ENCODE measurements around the gene BRIP1.

BRIP1 gene

GRCh38 chr17:61645920-61646319, 217.4 kb downstream of the BRIP1 start:
- Histone ChIP-seq H3K4me3 (replicated peaks; ENCODE audit: low read depth, low read length) (no peak overlapping the region), H3K27me3 (replicated peaks; ENCODE audit: control insufficient read depth, insufficient read depth, low read length) (no peaks in the 10 kb centered on the region), H3K36me3 (ENCODE audit: control insufficient read depth, insufficient read depth, low read length) (no peaks in the 10 kb centered on the region)
- no peak for DNase-seq (ENCODE audit: extremely low read depth, insufficient read length)
- TF ChIP-seq CTCF (IDR thresholded peaks at IDR 0.05; ENCODE audit: insufficient read depth, low read length, poor library complexity, severe bottlenecking) = no peak

DNA sequence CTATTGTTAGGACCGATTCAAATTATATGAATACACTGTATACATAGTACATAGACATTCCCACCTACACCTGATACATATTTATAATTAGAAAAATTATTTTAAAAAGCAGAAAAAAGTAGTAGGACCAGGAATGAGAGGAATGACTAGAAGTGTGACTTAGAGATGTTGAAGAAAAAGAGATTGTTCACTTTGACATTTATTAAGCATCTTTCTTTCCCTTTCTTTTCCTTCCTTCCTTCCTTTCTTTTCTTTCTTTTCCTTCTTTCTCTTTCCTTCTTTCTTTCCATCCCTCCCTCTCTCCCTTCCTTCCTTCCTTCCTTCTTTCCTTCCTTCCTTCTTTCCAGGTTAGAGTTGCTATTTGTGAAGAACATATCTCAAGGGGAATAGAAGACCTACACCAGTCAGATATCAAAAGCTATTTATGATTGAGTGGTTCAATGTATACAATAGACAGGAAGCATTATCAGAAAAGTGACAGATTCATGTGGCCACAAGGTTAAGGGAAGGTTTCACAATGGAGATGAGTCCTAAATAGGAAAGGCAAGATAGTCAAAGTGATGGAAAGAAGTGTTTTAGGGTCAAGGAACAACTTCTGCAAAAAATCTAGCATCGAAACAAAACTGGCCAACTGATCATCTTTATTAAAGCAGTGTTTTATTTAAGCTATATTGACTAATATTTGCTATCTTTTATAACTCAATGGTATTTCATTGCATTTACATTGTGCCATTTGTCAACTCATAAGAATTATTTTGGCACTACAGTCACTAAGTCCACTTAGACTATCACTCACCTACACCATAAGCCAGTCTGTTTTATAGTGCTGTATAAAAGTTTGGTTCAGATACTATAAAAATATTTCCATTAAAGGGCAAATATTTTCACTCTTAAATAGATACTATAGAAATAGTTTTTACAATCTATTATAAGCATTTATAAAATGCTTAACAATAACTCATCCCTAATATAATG, 218.2 kb downstream of the BRIP1 start:
- TF ChIP-seq CTCF (IDR thresholded peaks at IDR 0.05; ENCODE audit: insufficient read depth, low read length, poor library complexity, severe bottlenecking) = no peak
- Histone ChIP-seq H3K27me3 (replicated peaks; ENCODE audit: control insufficient read depth, insufficient read depth, low read length) (no peaks in the 10 kb centered on the region), H3K4me3 (replicated peaks; ENCODE audit: low read depth, low read length) (no peak overlapping the region), H3K36me3 (ENCODE audit: control insufficient read depth, insufficient read depth, low read length) (no peaks in the 10 kb centered on the region)
- no peak for DNase-seq (ENCODE audit: extremely low read depth, insufficient read length)

DNA sequence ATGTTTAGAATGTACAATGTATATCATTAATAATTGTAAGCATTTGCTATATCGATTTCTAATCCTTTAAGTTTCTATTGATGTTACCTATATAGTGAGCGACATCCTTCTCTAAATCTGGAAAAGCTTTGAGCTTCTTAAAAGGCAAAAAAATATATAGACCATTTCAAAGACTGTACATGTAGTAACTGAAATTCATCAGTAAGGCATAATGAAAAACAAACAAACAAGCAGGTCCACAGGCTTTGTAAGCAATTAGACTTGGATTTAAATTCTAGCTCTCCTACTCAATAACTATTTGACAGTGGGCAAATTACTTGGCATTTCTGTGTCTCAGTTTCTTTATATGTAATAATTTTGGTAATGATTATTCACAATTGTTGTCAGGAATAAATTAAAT, 220.6 kb downstream of the BRIP1 start:
- Histone ChIP-seq H3K4me3 (replicated peaks; ENCODE audit: low read depth, low read length) (no peak overlapping the region), H3K36me3 (ENCODE audit: control insufficient read depth, insufficient read depth, low read length) (no peaks in the 10 kb centered on the region), H3K27me3 (replicated peaks; ENCODE audit: control insufficient read depth, insufficient read depth, low read length) (no peaks in the 10 kb centered on the region)
- no peak for TF ChIP-seq CTCF (IDR thresholded peaks at IDR 0.05; ENCODE audit: insufficient read depth, low read length, poor library complexity, severe bottlenecking)
- no peak for DNase-seq (ENCODE audit: extremely low read depth, insufficient read length)

DNA sequence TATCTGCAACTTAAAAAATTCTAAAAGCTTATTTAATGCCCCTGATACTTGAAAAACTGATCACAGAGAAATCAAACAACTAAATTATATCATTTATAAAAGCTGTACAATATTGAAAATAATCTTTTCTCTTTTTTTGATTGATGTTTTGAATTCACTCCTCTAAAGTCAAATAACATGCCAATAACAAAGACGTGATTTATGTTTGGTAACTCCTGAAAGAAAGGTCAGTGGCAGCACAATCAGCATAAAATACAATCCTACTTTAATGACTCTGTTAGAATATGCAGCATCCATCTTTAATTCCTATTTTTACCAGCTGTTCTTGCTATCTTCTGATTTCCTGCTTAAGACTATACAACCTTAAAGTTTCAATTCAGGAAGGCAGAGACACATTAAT, 221.6 kb downstream of the BRIP1 start:
- TF ChIP-seq CTCF (IDR thresholded peaks at IDR 0.05; ENCODE audit: insufficient read depth, low read length, poor library complexity, severe bottlenecking) = no peak
- no peak for DNase-seq (ENCODE audit: extremely low read depth, insufficient read length)
- H3K27me3 ChIP-seq (replicated peaks; ENCODE audit: control insufficient read depth, insufficient read depth, low read length) = no peaks in the 10 kb centered on the region
- H3K36me3 ChIP-seq (ENCODE audit: control insufficient read depth, insufficient read depth, low read length) = no peaks in the 10 kb centered on the region
- H3K4me3 ChIP-seq (replicated peaks; ENCODE audit: low read depth, low read length) = no peak overlapping the region

DNA sequence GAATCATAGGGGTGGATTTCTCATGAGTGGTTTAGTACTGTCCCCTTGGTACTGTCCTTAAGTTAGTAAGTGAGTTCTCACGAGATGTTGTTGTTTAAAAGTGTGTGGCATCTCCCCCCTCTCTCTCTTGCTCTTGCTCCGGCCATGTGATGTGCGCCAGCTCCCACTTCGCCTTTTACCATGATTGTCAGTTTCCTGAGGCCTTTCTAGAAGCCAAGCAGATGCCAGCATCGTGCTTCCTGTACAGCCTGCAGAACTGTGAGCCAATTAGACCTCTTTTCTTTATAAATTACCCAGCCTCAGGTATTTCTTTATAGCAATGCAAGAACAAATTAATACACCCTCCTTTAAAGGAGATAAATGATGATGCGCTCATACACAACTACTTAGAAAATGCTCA, 222.2 kb downstream of the BRIP1 start:
- DNase-seq (ENCODE audit: extremely low read depth, insufficient read length) = no peak
- H3K36me3 ChIP-seq (ENCODE audit: control insufficient read depth, insufficient read depth, low read length) = no peaks in the 10 kb centered on the region
- no peak for TF ChIP-seq CTCF (IDR thresholded peaks at IDR 0.05; ENCODE audit: insufficient read depth, low read length, poor library complexity, severe bottlenecking)
- no peak overlapping the region for H3K4me3 ChIP-seq (replicated peaks; ENCODE audit: low read depth, low read length)
- no peaks in the 10 kb centered on the region for H3K27me3 ChIP-seq (replicated peaks; ENCODE audit: control insufficient read depth, insufficient read depth, low read length)

Measured in GM06990 (cell line).